GM21737 (cell line): ENCODE data around the gene EIF3F.

ENCODE experiments used
- ATAC-seq: cut with Tn5 transposase; IDR thresholded peaks from one replicate; pipeline ENCODE4 v1.9.1; 2021; ENCODE audit warnings: mild to moderate bottlenecking, moderate library complexity; ENCODE audit not compliant: unreplicated experiment

EIF3F gene

DNA sequence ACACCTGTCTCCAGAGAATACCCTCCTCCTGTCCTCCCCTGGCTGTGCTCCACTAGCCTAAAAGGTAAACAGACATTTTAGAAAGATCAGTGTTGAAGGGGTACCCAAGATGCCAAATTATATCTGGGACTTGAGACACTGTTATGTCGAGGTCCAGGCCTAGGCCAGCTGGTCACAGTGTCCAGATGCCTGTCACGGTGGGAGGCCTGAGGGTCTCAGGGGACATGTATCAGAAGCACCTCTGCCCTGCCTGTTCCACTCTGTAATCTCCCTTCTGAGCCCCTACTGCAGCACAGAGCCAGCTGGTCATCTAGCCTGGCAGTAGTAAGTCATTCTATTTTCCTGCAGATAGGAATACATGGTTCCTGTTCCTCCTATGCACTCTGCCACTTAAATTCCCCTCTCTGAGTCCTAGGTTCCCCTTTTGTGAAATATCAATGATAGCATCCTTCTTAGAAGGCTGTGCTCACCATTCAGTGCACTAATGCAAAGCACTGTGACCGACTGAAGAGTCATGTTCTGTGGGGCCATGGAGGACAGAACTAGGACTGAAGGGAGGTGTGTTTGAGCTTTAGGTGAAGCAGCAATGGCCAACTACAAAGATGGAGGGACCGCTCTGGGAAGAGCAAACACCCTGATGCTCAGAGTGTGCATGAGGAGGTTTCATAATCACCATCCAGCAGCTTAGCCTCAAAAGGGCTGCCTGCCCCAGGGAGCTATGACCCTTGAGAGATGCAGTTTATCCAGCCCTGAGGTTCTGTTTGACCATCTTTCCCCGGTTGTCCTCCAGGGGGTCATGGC is 49.1 kb downstream of the EIF3F start:
- no peak for ATAC-seq

DNA sequence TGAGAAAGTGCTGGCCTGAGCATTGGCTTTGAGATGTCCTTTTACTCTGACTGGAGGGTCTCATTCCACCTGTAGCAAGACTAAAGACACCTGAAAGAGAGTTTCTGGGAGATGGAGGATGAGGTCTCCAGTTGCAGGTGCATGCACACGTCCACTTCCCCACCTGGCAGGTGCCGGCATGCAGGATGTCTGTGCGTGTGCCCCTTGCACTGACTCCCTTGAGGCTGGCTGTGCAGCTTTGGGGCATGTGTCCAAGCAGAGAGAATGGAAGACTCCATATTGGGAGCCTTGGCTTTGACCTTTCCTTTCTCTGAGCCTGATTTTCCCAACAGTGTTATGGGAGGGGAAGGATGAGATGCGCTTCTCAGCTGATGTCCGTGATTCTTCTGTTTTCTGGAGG is 49.8 kb downstream of the EIF3F start:
- no peak for ATAC-seq

DNA sequence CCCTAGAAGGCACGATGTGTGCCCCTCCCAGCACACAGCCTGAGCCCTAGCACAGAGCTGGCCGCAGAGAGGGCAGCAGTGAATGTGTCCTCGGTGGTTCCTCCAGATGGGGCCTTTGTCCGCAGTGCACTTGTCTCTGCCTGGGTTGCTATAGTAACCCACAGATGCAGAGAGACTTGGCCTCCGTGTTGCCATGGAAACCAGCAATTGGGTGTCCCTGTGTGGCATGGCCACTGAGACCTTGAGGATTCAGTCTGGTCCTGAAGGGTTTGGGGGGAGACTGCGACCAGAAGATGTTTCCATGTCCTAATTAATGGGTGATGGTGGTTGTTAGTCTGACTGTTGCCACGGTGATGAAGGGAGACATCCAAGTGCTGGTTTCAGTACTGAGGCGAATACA is 51.3 kb downstream of the EIF3F start:
- ATAC-seq = no peak

DNA sequence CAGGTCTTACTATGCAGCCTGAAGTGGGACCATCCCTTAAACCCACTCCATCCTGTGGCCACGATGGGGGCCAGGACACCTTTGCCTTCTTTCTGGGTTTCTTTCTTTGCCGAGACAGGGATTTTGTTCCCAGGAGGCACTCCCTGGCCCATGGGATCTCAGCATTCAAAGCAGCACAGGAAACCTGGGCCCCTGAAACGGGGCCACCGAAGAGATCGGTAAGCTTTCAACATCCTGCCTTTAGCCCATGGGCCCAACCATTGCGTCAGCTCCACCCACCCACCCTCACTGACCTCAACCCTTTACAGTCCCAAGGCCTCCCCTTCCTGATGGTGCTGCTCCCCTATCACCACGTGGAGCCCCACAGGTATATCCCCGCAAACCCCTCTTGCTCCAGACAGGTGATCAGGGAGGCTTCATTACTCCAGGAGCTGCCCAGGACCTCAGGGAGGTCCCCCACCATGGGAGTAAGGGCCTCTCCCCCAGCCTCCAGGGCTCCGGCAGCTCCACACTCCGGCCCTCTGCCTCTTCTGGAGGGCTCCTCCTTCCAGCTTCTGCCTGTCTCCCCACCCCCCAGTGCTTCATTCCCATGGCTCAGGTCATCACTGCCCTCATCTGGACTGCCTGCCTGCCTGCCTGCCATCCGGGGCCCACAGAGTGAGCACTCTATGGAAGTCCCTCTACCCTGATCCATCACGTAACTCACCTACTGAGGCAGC is 51.8 kb downstream of the EIF3F start:
- ATAC-seq = no peak

DNA sequence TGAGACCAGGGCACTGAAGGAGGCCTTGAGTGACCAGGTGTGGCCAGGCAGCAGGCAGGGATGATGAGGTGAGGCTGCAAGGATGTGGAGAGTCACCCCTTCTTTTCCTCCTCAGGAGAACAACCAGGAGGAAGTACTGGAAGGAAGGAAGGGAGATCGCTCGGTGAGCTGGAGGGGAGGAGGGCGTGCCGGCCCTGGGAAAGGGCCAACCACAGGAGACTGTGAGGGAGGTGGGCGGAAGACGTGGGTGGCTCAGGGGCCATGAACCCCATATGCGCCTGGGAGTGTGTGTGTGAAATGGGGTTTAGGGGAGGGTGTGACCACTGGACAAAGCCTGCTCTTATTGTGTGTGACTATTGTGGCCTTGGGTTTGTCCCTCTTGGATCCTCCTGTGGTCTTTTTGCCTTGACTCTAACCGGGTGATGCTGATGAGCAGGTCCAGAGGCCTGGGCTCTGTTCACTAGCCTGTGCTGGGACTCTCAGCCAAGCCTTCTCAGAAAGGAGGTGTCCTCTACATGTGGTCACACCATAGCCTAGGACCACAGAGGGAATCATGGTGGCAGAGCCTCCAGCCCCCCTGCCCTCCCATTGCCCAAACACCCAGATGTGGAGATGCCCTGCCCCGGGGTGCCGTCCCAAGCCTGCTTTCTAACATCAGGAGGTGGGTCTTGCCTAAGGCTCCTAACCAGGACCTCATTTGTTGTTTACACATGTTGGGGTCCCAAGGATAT is 52.6 kb downstream of the EIF3F start:
- no peak for ATAC-seq

DNA sequence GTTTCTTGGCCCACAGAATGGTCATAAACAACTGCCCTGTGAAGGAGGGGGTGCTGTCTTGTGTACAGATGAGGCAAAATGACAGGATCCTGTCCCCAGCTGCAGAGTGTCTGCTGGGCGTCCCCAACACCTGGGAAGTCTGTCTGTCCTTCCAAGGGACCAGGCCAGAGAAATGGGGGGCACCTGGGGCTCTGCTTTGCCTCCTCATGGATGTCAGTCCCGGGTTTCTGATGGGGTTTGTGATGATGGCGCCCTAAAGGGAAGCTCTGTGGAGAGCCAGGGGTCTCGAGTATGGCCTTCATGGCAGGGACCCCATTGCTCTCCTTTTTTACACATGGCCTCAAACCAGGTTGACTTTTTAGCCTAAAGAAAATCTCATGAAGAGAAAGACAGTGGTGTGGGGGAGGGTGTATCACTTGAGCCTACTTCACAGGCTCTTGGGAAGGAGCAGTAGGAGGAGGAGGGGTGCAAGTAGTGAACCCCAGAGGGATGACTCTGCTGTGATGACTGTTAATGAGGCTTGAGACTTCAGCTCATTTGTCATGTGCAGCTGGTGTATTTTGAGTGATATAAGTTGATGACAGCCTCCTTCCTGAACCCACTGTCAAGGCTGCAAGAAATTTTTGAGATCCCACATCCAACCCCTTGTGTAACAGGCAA is 53.3 kb downstream of the EIF3F start:
- ATAC-seq = no peak

DNA sequence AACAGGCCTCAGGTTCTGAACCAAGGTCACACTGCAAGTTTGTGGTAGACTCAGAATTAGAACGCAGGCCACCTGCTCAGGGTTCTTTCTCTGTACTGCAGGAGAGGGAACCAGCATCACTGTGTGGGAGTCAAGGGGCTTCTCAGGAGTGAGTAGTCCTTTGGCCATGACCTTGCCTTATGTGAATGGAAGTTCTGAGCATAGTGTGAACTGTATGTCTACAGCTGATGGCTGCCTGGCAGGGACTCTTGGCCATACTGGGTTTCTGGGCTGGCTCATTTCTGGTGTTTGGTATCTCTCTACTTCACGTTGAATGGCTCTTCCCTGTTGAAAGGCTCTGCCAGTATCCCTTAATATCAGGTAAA is 53.8 kb downstream of the EIF3F start:
- ATAC-seq = no peak

DNA sequence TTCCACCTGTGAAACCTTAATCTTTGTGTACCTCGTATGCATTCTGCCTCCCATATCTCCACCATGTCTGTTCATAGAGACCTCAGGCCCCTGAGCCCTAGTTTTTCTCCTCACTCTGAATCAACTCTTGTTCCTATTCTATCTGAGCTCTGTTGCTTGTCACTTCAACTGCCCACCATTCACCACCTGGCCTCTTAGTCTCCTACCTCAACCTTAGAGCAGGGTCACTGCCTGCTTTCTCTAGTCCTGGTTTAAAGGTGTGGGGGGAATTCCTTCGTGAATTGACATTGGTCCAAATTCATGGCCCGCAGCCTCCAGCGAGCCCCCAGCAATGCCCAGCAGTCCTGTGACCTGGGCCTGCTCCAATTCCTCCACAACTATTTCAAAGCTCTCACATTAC is 54.4 kb downstream of the EIF3F start:
- ATAC-seq = no peak

DNA sequence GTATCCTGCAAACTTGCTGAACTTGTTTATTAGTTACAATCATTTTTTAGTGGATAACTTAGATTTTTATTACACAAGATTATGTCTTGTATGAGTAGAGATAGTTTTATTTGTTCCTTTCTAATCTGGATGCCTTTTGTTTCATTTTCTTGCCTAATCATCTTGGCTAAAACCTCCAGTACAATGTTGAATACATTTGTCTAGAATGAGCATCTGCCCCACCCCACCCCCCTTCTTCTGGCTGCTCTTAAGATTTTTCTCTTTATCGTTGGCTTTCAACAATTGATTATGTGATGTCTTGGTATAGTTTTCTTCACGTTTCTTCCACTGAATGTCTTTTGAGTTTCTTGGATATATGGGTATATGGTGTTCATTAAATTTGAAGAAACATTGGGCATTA is 56.6 kb downstream of the EIF3F start:
- no peak for ATAC-seq

DNA sequence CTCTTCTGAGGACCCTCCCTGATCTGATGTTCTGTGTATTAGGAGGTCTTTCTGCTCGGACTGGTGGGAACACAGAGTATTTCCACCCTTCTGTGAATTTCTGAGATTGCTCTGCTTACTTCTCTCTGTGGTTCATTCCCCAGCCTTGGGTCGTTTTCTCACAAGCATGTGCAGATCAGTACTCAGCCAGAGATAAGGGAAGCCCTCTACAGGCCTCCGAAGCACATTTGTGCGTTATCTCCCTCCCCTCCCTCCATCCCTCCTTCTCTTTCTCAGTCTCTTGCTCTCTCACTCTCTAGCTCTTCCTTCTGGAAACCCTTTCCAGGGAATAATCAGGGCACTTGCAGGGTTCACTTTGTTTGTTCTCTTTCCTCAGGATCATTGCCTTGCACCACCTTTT is 58.7 kb downstream of the EIF3F start:
- ATAC-seq = no peak

DNA sequence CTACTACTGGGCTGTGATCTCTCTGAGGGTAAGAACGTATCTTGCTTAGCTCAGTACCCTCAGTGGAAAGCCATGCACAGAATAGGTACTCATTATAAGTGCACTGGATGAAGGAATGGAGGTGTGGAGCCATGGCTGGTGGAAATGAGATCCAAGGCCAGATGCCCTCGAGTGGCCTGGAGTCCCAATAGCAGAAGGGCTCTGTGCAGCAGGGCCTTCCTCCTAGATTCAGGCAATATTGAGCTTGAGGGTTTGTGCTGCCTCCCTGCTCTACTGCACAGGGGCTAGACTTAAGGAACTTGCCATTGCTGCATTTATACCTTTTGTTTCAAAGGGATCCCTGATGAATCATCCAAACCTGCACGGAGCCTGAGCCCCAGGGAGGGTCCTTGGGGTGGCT is 60.2 kb downstream of the EIF3F start:
- no peak for ATAC-seq

DNA sequence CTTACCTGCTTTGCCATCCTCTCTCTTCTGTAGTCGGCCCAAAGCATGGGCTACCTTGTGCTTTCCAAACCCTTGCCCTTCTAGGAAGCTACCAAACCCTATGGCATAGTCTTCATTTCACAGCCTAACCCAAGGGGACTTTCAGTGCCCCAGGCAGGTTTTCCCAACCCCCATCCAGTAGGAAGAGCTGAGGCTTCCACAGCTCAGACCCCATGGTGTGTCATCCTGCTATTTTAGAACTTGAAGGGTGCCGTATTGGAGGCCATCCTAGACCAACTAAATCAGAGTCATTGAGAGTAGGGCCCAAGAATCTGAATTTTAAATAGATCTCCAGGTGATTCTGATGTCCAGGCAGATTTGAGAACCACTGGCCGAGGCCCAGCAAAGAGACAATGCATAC is 61.9 kb downstream of the EIF3F start:
- no peak for ATAC-seq
